GM12878 (cell line): ENCODE data around the gene ARHGAP26. TPM values are rescaled to one million over a fixed set of nuclear protein-coding genes. Genes with fewer than 3 reads are reported as not detected.

Experiments used
- ATF7 ChIP-seq: fragments of 450-650 bp; IDR thresholded peaks from 2 replicates; pipeline ENCODE4 v1.6.1; 2016; ENCODE audit warnings: low read depth, mild to moderate bottlenecking
- CBX5 ChIP-seq: sonication (generic); IDR thresholded peaks from 2 replicates; pipeline ENCODE4 v1.6.1; 2016; ENCODE audit warnings: low read depth, moderate library complexity, mild to moderate bottlenecking, inconsistent platforms
- CREM ChIP-seq: IDR thresholded peaks from 2 replicates; pipeline ENCODE4 v1.6.1; 2014; ENCODE audit warnings: antibody characterized with exemption, low read depth
- EZH2 ChIP-seq: IDR thresholded peaks from 2 replicates; pipeline ENCODE4 v1.6.1; 2012; ENCODE audit warnings: low read depth, mild to moderate bottlenecking, control low read depth, inconsistent platforms, low read length, borderline replicate concordance; ENCODE audit not compliant: control insufficient read depth
- FOXM1 ChIP-seq: IDR thresholded peaks from 2 replicates; pipeline ENCODE4 v1.6.1; 2012; ENCODE audit warnings: low read depth, mild to moderate bottlenecking, inconsistent platforms, low read length, moderate library complexity
- MAX ChIP-seq: IDR thresholded peaks from 2 replicates; pipeline ENCODE4 v1.6.1; 2012; ENCODE audit warnings: low read depth, low read length, improper control_type of control experiment
- MEF2A ChIP-seq: IDR thresholded peaks from 2 replicates; pipeline ENCODE4 v1.6.1; 2011; ENCODE audit warnings: low read depth, mild to moderate bottlenecking, low read length, moderate library complexity; ENCODE audit not compliant: insufficient read depth
- MEF2B ChIP-seq: fragments of 450-650 bp; IDR thresholded peaks from 2 replicates; pipeline ENCODE4 v1.6.1; 2018; ENCODE audit warnings: mild to moderate bottlenecking, moderate library complexity; ENCODE audit not compliant: partially characterized antibody, poor library complexity, severe bottlenecking
- NFXL1 ChIP-seq: fragments of 450-650 bp; IDR thresholded peaks from 2 replicates; pipeline ENCODE4 v1.6.1; 2017; ENCODE audit warnings: antibody characterized with exemption, mild to moderate bottlenecking, borderline replicate concordance
- NR2C1 ChIP-seq: fragments of 450-650 bp; IDR thresholded peaks from 2 replicates; pipeline ENCODE4 v1.6.1; 2017; ENCODE audit warnings: antibody characterized with exemption, mild to moderate bottlenecking, moderate library complexity
- NR2C2 ChIP-seq: IDR thresholded peaks from 2 replicates; pipeline ENCODE4 v1.6.1; 2011; ENCODE audit warnings: borderline replicate concordance, low read depth; ENCODE audit not compliant: control insufficient read depth, insufficient read length
- PML ChIP-seq: IDR thresholded peaks from 2 replicates; pipeline ENCODE4 v1.6.1; 2012; ENCODE audit warnings: low read length, inconsistent platforms
- POLR2A ChIP-seq: IDR thresholded peaks from 2 replicates; pipeline ENCODE4 v1.6.1; 2011; ENCODE audit warnings: low read depth, mild to moderate bottlenecking, low read length
- RBBP5 ChIP-seq: fragments of 200-600 bp; sonication (generic); conservative IDR thresholded peaks from 2 replicates; pipeline ENCODE4 v1.6.1; 2016
- RELA ChIP-seq: fragments of 450-650 bp; IDR thresholded peaks from 2 replicates; pipeline ENCODE4 v1.8.0; 2014; ENCODE audit warnings: borderline replicate concordance; ENCODE audit not compliant: partially characterized antibody
- RELB ChIP-seq: fragments of 450-650 bp; IDR thresholded peaks from 2 replicates; pipeline ENCODE4 v1.6.1; 2017; ENCODE audit warnings: low read depth, mild to moderate bottlenecking, moderate library complexity
- SMARCA5 ChIP-seq: fragments of 450-650 bp; IDR thresholded peaks from 2 replicates; pipeline ENCODE4 v1.6.1; 2017; ENCODE audit warnings: mild to moderate bottlenecking
- TAF1 ChIP-seq: IDR thresholded peaks from 2 replicates; pipeline ENCODE4 v1.6.1; 2011; ENCODE audit warnings: mild to moderate bottlenecking, low read depth, low read length, borderline replicate concordance
- TCF3 ChIP-seq: IDR thresholded peaks from 2 replicates; pipeline ENCODE4 v1.6.1; 2012; ENCODE audit warnings: low read depth, mild to moderate bottlenecking, low read length, borderline replicate concordance; ENCODE audit not compliant: insufficient read depth
- ZNF217 ChIP-seq: fragments of 450-650 bp; IDR thresholded peaks from 2 replicates; pipeline ENCODE4 v1.6.1; 2017; ENCODE audit warnings: antibody characterized with exemption, mild to moderate bottlenecking
- polyA plus RNA-seq, 11 experiments: library from polyadenylated mRNA; depleted of rRNA in 4 of 11; unstranded in 6 of 11; stranded (reverse) in 5 of 11; fragments of >200 nt; fragmentation: Nextera tagmentation in 4 of 11; fragmentation: Illumina TruSeq in 1 of 11; extraction: Ambion mirVana in 4 of 11; extraction: Trizol in 1 of 11; gene quantifications; 1 replicate in 1 of 11; 2 replicates in 10 of 11; pipeline versions ENCODE4 v1.2.1 to v1.2.3, GENCODE V29; 2011 to 2016; ENCODE audit warnings: inconsistent platforms in 2 of 11, missing spikeins in 2 of 11, low read depth in 1 of 11
- total RNA-seq, 4 experiments: library from RNA; depleted of rRNA in 3 of 4; stranded (reverse); fragments of >200 nt in 3 of 4; fragmentation: Illumina TruSeq in 1 of 4; extraction: Trizol in 1 of 4; gene quantifications; 2 replicates each; pipeline versions ENCODE4 v1.2.1 to v1.2.3, GENCODE V29; 2013 to 2021
- TF ChIP-seq, protein P1 (sequence below): fragments of 450-650 bp; IDR thresholded peaks from 2 replicates; pipeline ENCODE4 v1.6.1; 2017; ENCODE audit warnings: mild to moderate bottlenecking
- TF ChIP-seq, protein P2 (sequence below): IDR thresholded peaks from 2 replicates; pipeline ENCODE4 v1.6.1; 2012; ENCODE audit warnings: low read depth, low read length, improper control_type of control experiment
- TF ChIP-seq, protein P3 (sequence below): fragments of 450-650 bp; IDR thresholded peaks from 2 replicates; pipeline ENCODE4 v1.6.1; 2016; ENCODE audit warnings: mild to moderate bottlenecking

The ARHGAP26 gene
- total and polyA plus RNA-seq, 10 of the 15 experiments (the other 5 are each of a cell fraction or from before 2014, with no cell fraction given), result 9.4 to 41.5 (median 19.3) TPM

DNA sequence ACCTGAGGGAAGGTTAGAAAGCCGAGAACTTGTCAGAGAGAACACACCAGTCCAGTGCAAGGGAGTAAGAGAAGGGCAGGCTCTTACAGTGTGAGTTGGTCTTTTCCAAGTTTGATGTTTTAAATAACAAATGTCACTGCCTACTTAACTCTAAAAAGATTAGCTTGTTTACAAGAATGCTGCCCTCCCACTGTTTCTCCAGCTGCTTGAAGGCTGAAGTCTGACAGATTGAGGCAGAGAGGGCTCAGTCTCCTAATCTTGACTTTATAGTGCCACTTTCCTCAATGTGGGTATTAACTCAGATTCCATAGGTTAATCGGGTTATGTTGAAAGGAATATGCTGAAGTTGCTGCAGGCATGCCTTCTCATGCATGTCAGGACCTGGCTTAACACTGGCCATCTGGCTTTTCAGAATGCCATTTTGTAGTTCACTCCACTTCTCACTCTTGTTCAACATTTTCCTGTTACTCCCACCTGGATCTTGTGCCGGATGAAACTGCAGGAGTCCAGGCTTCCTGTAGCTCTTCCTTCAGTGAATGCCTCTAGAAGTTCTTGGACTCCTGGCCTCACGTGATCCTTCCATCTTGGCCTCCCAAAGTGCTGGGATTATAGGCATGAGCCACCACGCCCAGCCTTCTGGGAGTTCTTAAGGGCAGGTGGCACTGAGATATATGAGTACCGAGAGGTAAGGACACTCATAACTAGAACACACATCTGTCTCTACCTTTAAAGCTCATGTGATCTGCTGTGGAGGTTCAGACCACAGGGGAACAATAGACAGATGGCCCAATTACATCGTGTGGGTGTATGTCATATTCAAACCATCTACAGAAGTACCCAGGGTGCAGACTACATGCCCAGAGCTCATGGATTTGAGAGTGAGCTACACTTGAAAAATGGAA, 249.7 kb downstream of the ARHGAP26 start (continued):
- TF ChIP-seq CBX5 (peak; percentile 77; the same call in 1 of the 2 replicates), RBBP5 (no peak), NFXL1 (no peak), EZH2 (no peak), PML (peak; percentile 94), CREM (peak; percentile 95), POLR2A (no peak), ATF7 (peak; percentile 95), FOXM1 (peak; percentile 100), RELA (peak; percentile 80), RELB (peak; percentile 95), TCF3 (peak; percentile 99), TAF1 (no peak), ZNF217 (peak; percentile 87; the same call in 1 of the 2 replicates), MEF2B (peak; percentile 93), NR2C1 (no peak), MEF2A (peak; percentile 85), MAX (no peak), NR2C2 (no peak), SMARCA5 (peak; percentile 24; the same call in 1 of the 2 replicates)
- TF ChIP-seq, protein P1, sequence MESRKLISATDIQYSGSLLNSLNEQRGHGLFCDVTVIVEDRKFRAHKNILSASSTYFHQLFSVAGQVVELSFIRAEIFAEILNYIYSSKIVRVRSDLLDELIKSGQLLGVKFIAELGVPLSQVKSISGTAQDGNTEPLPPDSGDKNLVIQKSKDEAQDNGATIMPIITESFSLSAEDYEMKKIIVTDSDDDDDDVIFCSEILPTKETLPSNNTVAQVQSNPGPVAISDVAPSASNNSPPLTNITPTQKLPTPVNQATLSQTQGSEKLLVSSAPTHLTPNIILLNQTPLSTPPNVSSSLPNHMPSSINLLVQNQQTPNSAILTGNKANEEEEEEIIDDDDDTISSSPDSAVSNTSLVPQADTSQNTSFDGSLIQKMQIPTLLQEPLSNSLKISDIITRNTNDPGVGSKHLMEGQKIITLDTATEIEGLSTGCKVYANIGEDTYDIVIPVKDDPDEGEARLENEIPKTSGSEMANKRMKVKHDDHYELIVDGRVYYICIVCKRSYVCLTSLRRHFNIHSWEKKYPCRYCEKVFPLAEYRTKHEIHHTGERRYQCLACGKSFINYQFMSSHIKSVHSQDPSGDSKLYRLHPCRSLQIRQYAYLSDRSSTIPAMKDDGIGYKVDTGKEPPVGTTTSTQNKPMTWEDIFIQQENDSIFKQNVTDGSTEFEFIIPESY, result no peak; the same call in 1 of the 2 replicates
- TF ChIP-seq, protein P2, sequence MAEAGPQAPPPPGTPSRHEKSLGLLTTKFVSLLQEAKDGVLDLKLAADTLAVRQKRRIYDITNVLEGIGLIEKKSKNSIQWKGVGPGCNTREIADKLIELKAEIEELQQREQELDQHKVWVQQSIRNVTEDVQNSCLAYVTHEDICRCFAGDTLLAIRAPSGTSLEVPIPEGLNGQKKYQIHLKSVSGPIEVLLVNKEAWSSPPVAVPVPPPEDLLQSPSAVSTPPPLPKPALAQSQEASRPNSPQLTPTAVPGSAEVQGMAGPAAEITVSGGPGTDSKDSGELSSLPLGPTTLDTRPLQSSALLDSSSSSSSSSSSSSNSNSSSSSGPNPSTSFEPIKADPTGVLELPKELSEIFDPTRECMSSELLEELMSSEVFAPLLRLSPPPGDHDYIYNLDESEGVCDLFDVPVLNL, result no peak
- TF ChIP-seq, protein P3, sequence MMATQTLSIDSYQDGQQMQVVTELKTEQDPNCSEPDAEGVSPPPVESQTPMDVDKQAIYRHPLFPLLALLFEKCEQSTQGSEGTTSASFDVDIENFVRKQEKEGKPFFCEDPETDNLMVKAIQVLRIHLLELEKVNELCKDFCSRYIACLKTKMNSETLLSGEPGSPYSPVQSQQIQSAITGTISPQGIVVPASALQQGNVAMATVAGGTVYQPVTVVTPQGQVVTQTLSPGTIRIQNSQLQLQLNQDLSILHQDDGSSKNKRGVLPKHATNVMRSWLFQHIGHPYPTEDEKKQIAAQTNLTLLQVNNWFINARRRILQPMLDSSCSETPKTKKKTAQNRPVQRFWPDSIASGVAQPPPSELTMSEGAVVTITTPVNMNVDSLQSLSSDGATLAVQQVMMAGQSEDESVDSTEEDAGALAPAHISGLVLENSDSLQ, result peak; percentile 64
